GM12875 (cell line): ENCODE data around the gene SEBOX.

Experiments used
- H3K4me3 ChIP-seq: one replicate; pipeline ENCODE4 v1.5.1; 2011; ENCODE audit warnings: low read depth, low read length, control low read depth
- CTCF ChIP-seq: IDR thresholded peaks from 2 replicates; pipeline ENCODE4 v1.5.1; 2011; ENCODE audit warnings: low read depth, mild to moderate bottlenecking, control low read depth, inconsistent platforms, low read length, moderate library complexity, borderline replicate concordance; ENCODE audit not compliant: insufficient read depth

The SEBOX gene

GRCh38 chr17:28333083-28333746 is 31.8 kb downstream of the SEBOX start:
- H3K4me3 ChIP-seq = no peak overlapping the region
- no peak for TF ChIP-seq CTCF

- no peak overlapping the region for H3K4me3 ChIP-seq
- TF ChIP-seq CTCF = no peak
These were observed 33.0 kb downstream of the SEBOX start for GRCh38 chr17:28331891-28332420.

GRCh38 chr17:28330671-28331070 is 34.3 kb downstream of the SEBOX start:
- TF ChIP-seq CTCF = no peak
- no peak overlapping the region for H3K4me3 ChIP-seq

GRCh38 chr17:28328325-28328724 is 36.7 kb downstream of the SEBOX start:
- no peak overlapping the region for H3K4me3 ChIP-seq
- no peak for TF ChIP-seq CTCF

- H3K4me3 ChIP-seq = no peak overlapping the region
- no peak for TF ChIP-seq CTCF
These were observed 37.3 kb downstream of the SEBOX start for GRCh38 chr17:28327709-28328108.

- H3K4me3 ChIP-seq = no peak overlapping the region
- no peak for TF ChIP-seq CTCF
These were observed 37.9 kb downstream of the SEBOX start for GRCh38 chr17:28327031-28327607.

GRCh38 chr17:28326114-28326513 is 38.9 kb downstream of the SEBOX start:
- TF ChIP-seq CTCF = no peak
- no peak overlapping the region for H3K4me3 ChIP-seq
